HepG2 (cell line): ENCODE results near the gene TAAR1.

ENCODE experiments used
- CEBPB ChIP-seq: IDR thresholded peaks from 2 replicates; pipeline ENCODE4 v1.6.1; 2011; ENCODE audit warnings: low read depth, low read length, improper control_type of control experiment, borderline replicate concordance
- CHD2 ChIP-seq: IDR thresholded peaks from 2 replicates; pipeline ENCODE4 v1.6.1; 2011; ENCODE audit warnings: low read depth, low read length, improper control_type of control experiment
- CSRNP1 ChIP-seq: sonication (generic); formaldehyde crosslinking; IDR thresholded peaks from 2 replicates; pipeline ENCODE4 v1.8.1; 2023; ENCODE audit warnings: mild to moderate bottlenecking, missing genetic modification reagents
- CTCF ChIP-seq: sonication (generic); formaldehyde crosslinking; IDR thresholded peaks from 2 replicates; pipeline ENCODE4 v1.5.0; 2020; ENCODE audit warnings: mild to moderate bottlenecking, missing genetic modification reagents, moderate library complexity
- HOXA5 ChIP-seq: sonication (generic); formaldehyde crosslinking; IDR thresholded peaks from 2 replicates; pipeline ENCODE4 v1.4.0; 2020; ENCODE audit warnings: missing genetic modification reagents
- JUN ChIP-seq: sonication (generic); formaldehyde crosslinking; IDR thresholded peaks from 2 replicates; pipeline ENCODE4 v1.4.0; 2020; ENCODE audit warnings: mild to moderate bottlenecking, missing genetic modification reagents
- RXRA ChIP-seq: sonication (generic); formaldehyde crosslinking; IDR thresholded peaks from 2 replicates; pipeline ENCODE4 v1.5.1; 2020; ENCODE audit warnings: missing genetic modification reagents
- SMARCC2 ChIP-seq: fragments of 450-650 bp; IDR thresholded peaks from 2 replicates; pipeline ENCODE4 v1.6.1; 2017; ENCODE audit warnings: antibody characterized with exemption, mild to moderate bottlenecking
- ZIK1 ChIP-seq: sonication (generic); formaldehyde crosslinking; IDR thresholded peaks from 2 replicates; pipeline ENCODE4 v1.5.0; 2020; ENCODE audit warnings: mild to moderate bottlenecking, low read depth, missing genetic modification reagents, borderline replicate concordance
- ZNF263 ChIP-seq: sonication (generic); formaldehyde crosslinking; IDR thresholded peaks from 2 replicates; pipeline ENCODE4 v1.4.0; 2020; ENCODE audit warnings: missing genetic modification reagents
- ZNF33B ChIP-seq: sonication (generic); formaldehyde crosslinking; IDR thresholded peaks from 2 replicates; pipeline ENCODE4 v1.5.1; 2020; ENCODE audit warnings: mild to moderate bottlenecking, missing genetic modification reagents
- ZNF543 ChIP-seq: sonication (generic); formaldehyde crosslinking; IDR thresholded peaks from 2 replicates; pipeline ENCODE4 v1.4.0; 2020; ENCODE audit warnings: mild to moderate bottlenecking, missing genetic modification reagents

- TF ChIP-seq ZNF33B (CRISPR knock-in tag), result no peak
- TF ChIP-seq CEBPB, result peak; percentile 72; the same call in 1 of the 2 replicates
- no peak for TF ChIP-seq JUN
- TF ChIP-seq CHD2, result no peak
- no peak for TF ChIP-seq CSRNP1 (CRISPR knock-in tag)
- TF ChIP-seq ZIK1 (CRISPR knock-in tag), result no peak
- no peak for TF ChIP-seq ZNF543 (CRISPR knock-in tag)
- no peak for TF ChIP-seq CTCF (CRISPR knock-in tag)
- no peak for TF ChIP-seq RXRA
- no peak for TF ChIP-seq HOXA5
- TF ChIP-seq ZNF263 (CRISPR knock-in tag), result no peak
- no peak for TF ChIP-seq SMARCC2
These were observed 8.6 kb downstream of the TAAR1 start for GRCh38 chr6:132650429-132650828.
